ENCODE measurements around the gene ENDOU.
A peak's percentile ranks its signal among the peaks of the same experiment; 100 is the strongest.

ENDOU gene

GRCh38 chr12:47763481-47764346, 38.4 kb upstream of the ENDOU start:
- TF ChIP-seq CTCF (IDR thresholded peaks at IDR 0.05; ENCODE audit: low read depth, low read length, missing control alignments), result no peak

GRCh38 chr12:47762850-47763465, 37.7 kb upstream of the ENDOU start:
- DNase-seq (ENCODE audit: extremely low read depth, low read depth), result no peak
- H3K4me3 ChIP-seq (replicated peaks; ENCODE audit: low read depth, low read length), result no peak overlapping the region
- no peak for TF ChIP-seq CTCF (IDR thresholded peaks at IDR 0.05; ENCODE audit: low read depth, low read length, missing control alignments)

More at GRCh38 chr12:47763481-47764346, 38.4 kb upstream of the ENDOU start:
- H3K4me3 ChIP-seq (replicated peaks; ENCODE audit: low read depth, low read length), result no peak overlapping the region
- no peak for DNase-seq (ENCODE audit: extremely low read depth, low read depth)

- TF ChIP-seq CTCF (IDR thresholded peaks at IDR 0.05; ENCODE audit: low read depth, low read length, missing control alignments), result peak; percentile 41
- peak within 1 kb of the TSS; percentile 55 for H3K4me3 ChIP-seq (replicated peaks; ENCODE audit: low read depth, low read length)
- DNase-seq (ENCODE audit: extremely low read depth, low read depth), result no peak
Measured at GRCh38 chr12:47758834-47759690, 33.8 kb upstream of the ENDOU start, which contains the start of gene RAPGEF3. Gene RAPGEF3, minus strand, starts transcription at chr12:47758880. Its CDS starts 324 bp downstream, at chr12:47758556.

GRCh38 chr12:47758584-47758833, 33.2 kb upstream of the ENDOU start:
- H3K4me3 ChIP-seq (replicated peaks; ENCODE audit: low read depth, low read length), result peak overlapping the region; percentile 55
- no peak for DNase-seq (ENCODE audit: extremely low read depth, low read depth)
- TF ChIP-seq CTCF (IDR thresholded peaks at IDR 0.05; ENCODE audit: low read depth, low read length, missing control alignments), result no peak

- peak overlapping the region; percentile 55 for H3K4me3 ChIP-seq (replicated peaks; ENCODE audit: low read depth, low read length)
- DNase-seq (ENCODE audit: extremely low read depth, low read depth), result no peak
- no peak for TF ChIP-seq CTCF (IDR thresholded peaks at IDR 0.05; ENCODE audit: low read depth, low read length, missing control alignments)
Measured at GRCh38 chr12:47757840-47758583, 32.7 kb upstream of the ENDOU start.

GRCh38 chr12:47757364-47757839, 32.1 kb upstream of the ENDOU start:
- no peak overlapping the region for H3K4me3 ChIP-seq (replicated peaks; ENCODE audit: low read depth, low read length)
- no peak for DNase-seq (ENCODE audit: extremely low read depth, low read depth)
- no peak for TF ChIP-seq CTCF (IDR thresholded peaks at IDR 0.05; ENCODE audit: low read depth, low read length, missing control alignments)
